GM21528 (cell line): Measurements from ENCODE around the gene MAFF.

Experiments used
- ATAC-seq: cut with Tn5 transposase; IDR thresholded peaks from one replicate; pipeline ENCODE4 v1.9.1; 2021; ENCODE audit warnings: mild to moderate bottlenecking, moderate library complexity; ENCODE audit not compliant: unreplicated experiment, low FRiP score

Gene MAFF

GRCh38 chr22:38244106-38244505, 42.3 kb downstream of the MAFF start:
- ATAC-seq = no peak

- no peak for ATAC-seq
Observed at GRCh38 chr22:38246046-38246658, 44.4 kb downstream of the MAFF start.

- ATAC-seq = no peak
Observed at GRCh38 chr22:38246692-38247091, 44.9 kb downstream of the MAFF start.

- no peak for ATAC-seq
Observed at GRCh38 chr22:38247713-38248112, 45.9 kb downstream of the MAFF start.

GRCh38 chr22:38248280-38248679, 46.5 kb downstream of the MAFF start:
- ATAC-seq = no peak

GRCh38 chr22:38249301-38249700, 47.5 kb downstream of the MAFF start:
- no peak for ATAC-seq

- ATAC-seq = no peak
Observed at GRCh38 chr22:38249803-38250642, 48.2 kb downstream of the MAFF start.

- ATAC-seq = no peak
Observed at GRCh38 chr22:38250643-38251340, 49.0 kb downstream of the MAFF start.

GRCh38 chr22:38251341-38251692, 49.5 kb downstream of the MAFF start:
- no peak for ATAC-seq

- no peak for ATAC-seq
Observed at GRCh38 chr22:38255697-38256096, 53.9 kb downstream of the MAFF start.

GRCh38 chr22:38257181-38257580, 55.4 kb downstream of the MAFF start:
- ATAC-seq = no peak

GRCh38 chr22:38257650-38258250, 56.0 kb downstream of the MAFF start:
- no peak for ATAC-seq

- no peak for ATAC-seq
Observed at GRCh38 chr22:38258895-38259294, 57.1 kb downstream of the MAFF start.

GRCh38 chr22:38259370-38259769, 57.6 kb downstream of the MAFF start:
- no peak for ATAC-seq

GRCh38 chr22:38260761-38261681, 59.2 kb downstream of the MAFF start:
- peak; percentile 14 for ATAC-seq

- ATAC-seq = no peak
Observed at GRCh38 chr22:38262051-38262795, 60.4 kb downstream of the MAFF start.

GRCh38 chr22:38264322-38264843, 62.6 kb downstream of the MAFF start:
- ATAC-seq = no peak
